Heart right ventricle (tissue), 16 donors: ENCODE measurements around the gene DDX60. TPM values are rescaled to one million over a fixed set of nuclear protein-coding genes. Genes with fewer than 3 reads are reported as not detected.

Source experiments
- ATAC-seq, 8 donors: fragments of 200-7000 bp; cut with Tn5 transposase; one replicate each; pipeline ENCODE4 v1.9.1; 2020; ENCODE audit warnings: mild to moderate bottlenecking in 8 of 8, moderate library complexity in 8 of 8, moderate number of reproducible peaks in 1 of 8
- DNase-seq, 2 donors: peaks; one replicate each; pipeline ENCODE4 v3.0.0-alpha.2; 2020
- H3K27ac ChIP-seq, 10 donors: fragments of 200-600 bp; sonication (generic) in 2 of 10; one replicate each; pipeline versions ENCODE4 v1.5.0 to v1.8.0; 2020 to 2022; ENCODE audit warnings: mild to moderate bottlenecking in 3 of 10
- H3K27me3 ChIP-seq, 7 donors: fragments of 200-600 bp; one replicate each; pipeline ENCODE4 v1.8.0; 2021 to 2022; ENCODE audit warnings: mild to moderate bottlenecking in 2 of 7
- H3K36me3 ChIP-seq, 9 donors: fragments of 200-600 bp; sonication (generic) in 1 of 9; one replicate each; pipeline versions ENCODE4 v1.5.0 to v1.8.0; 2020 to 2022; ENCODE audit warnings: mild to moderate bottlenecking in 2 of 9
- H3K4me1 ChIP-seq, 9 donors: fragments of 200-600 bp; sonication (generic) in 1 of 9; one replicate each; pipeline versions ENCODE4 v1.5.0 to v1.8.0; 2020 to 2022; ENCODE audit warnings: mild to moderate bottlenecking in 4 of 9
- H3K4me3 ChIP-seq, 10 donors: fragments of 200-600 bp; sonication (generic) in 2 of 10; one replicate each; pipeline versions ENCODE4 v1.5.0 to v1.8.0; 2020 to 2022; ENCODE audit warnings: mild to moderate bottlenecking in 7 of 10, moderate library complexity in 2 of 10
- H3K9me3 ChIP-seq, 11 donors: fragments of 200-600 bp in 10 of 11; sonication (generic) in 2 of 11; one replicate each; pipeline versions ENCODE4 v1.5.0 to v1.8.0; 2013 to 2022; ENCODE audit warnings: mild to moderate bottlenecking in 2 of 11, control low read depth in 1 of 11, moderate library complexity in 1 of 11
- CTCF ChIP-seq, 9 donors: fragments of 200-600 bp; sonication (generic) in 2 of 9; IDR thresholded peaks; one replicate each; pipeline versions ENCODE4 v1.5.0 to v1.8.0; 2021 to 2022; ENCODE audit warnings: antibody characterized with exemption in 9 of 9, mild to moderate bottlenecking in 5 of 9, moderate library complexity in 1 of 9
- WGBS, 2 donors: extraction: QIAGEN DNeasy Blood & Tissue Kit; methylation state at CpG; one replicate each; pipeline ENCODE4 v1.1.7; 2013; ENCODE audit warnings: inconsistent platforms in 1 of 2; 5-methylcytosine and 5-hydroxymethylcytosine counted together
- intact Hi-C, 10 donors: fragments of 100-400 bp; cut with DNase I; formaldehyde crosslinking; loops; one replicate each; pipeline versions ENCODE4 v1.11.1 to v1.14.2; 2022
- polyA plus RNA-seq, 2 donors: library from polyadenylated mRNA; stranded (reverse); fragments of 200-250 nt; gene quantifications; one replicate each; pipeline ENCODE4 v1.2.3, GENCODE V29; 2013
- total RNA-seq, 10 donors: library from RNA; stranded (reverse); fragmentation: NEBNext Ultra II Directional in 3 of 10; extraction: Animal tissue kit (Norgen Biotek cat#: 25700) in 3 of 10; gene quantifications; one replicate each; pipeline versions ENCODE4 v1.2.1 to v1.2.4, GENCODE V29; 2021 to 2023
- donor health status: Arrhythmogenic right ventricular cardiomyopathy.
- donor health status: ischemic (EF 13 %, LVEDD 7.1; RV severe dilation, severe dysfunction).
- donor health status: healthy with polysubstance abuse.
- donor health status: DM: no; HTN: yes; CAD: no.
- donor health status: DM: no; HTN: no; CAD: no.
- donor health status: ischemic (EF 25% LVEDD 6.9; RV normal size, moderate dysfunction).
- donor health status: ischemic (EF 25% LVEDD 5.7; RV mildly dilated, moderate dysfunction).
- donor health status: healthy.
- donor health status: DM: yes; HTN: yes; CAD: no.
- donor health status: Ischemic cardiomyopathy.
- donor health status: ischemic (EF 35%, LVEDD 5.7; RV mildly dilated, moderate dysfunction).
- donor health status: nonischemic (EF 11% LVEDD 7.7; RV severe dilation, severe dysfunction).
- donor health status: DM: yes; HTN: yes; CAD: no.
- donor health status: PGD.
- donor health status: ischemic (EF 29% LVEDD 5.4; RV normal size, mild dysfunction).
- donor health status: nonischemic (EF 23%, LVEDD 6.1; RV moderate dilation, normal function).

Gene DDX60
- total and polyA plus RNA-seq, 12 donors = 2.3 to 21.5 (median 7.7) TPM

- Histone ChIP-seq H3K27ac (no peak overlapping the region), H3K4me1 (no peaks in the 10 kb centered on the region), H3K27me3 (no peaks in the 10 kb centered on the region), H3K36me3 (peaks cover 0 to 43% (median 17%) of the 10 kb centered on the region in 9 donors), H3K9me3 (peaks cover 0 to 21% (median 0%) of the 10 kb centered on the region in 11 donors), H3K4me3 (no peak overlapping the region)
- no peak for DNase-seq
- intact Hi-C loops = no loop called here
- WGBS, 2 donors = 85 to 94% methylated on average over 3 of the region's 3 CpGs
- no peak for ATAC-seq
- no peak for TF ChIP-seq CTCF (IDR thresholded peaks at IDR 0.05)
Measured at GRCh38 chr4:168212656-168213055, 105.9 kb downstream of the DDX60 start.

- H3K27ac ChIP-seq = no peak overlapping the region
Measured at GRCh38 chr4:168208957-168209614, 109.5 kb downstream of the DDX60 start.

GRCh38 chr4:168203233-168203911, 115.2 kb downstream of the DDX60 start:
- no peak for ATAC-seq
- Histone ChIP-seq H3K4me1 (no peaks in the 10 kb centered on the region), H3K27me3 (no peaks in the 10 kb centered on the region), H3K27ac (no peak overlapping the region), H3K36me3 (no peaks in the 10 kb centered on the region), H3K4me3 (no peak overlapping the region), H3K9me3 (peaks cover 0 to 33% (median 18%) of the 10 kb centered on the region in 11 donors)
- intact Hi-C loops = no loop called here
- no peak for TF ChIP-seq CTCF (IDR thresholded peaks at IDR 0.05)
- 93 to 94% methylated on average over 4 of the region's 4 CpGs for WGBS, 2 donors
- no peak for DNase-seq

More at GRCh38 chr4:168208957-168209614, 109.5 kb downstream of the DDX60 start:
- Histone ChIP-seq H3K4me3 (no peak overlapping the region), H3K27me3 (no peaks in the 10 kb centered on the region), H3K4me1 (no peaks in the 10 kb centered on the region), H3K36me3 (peaks cover 0 to 8% (median 0%) of the 10 kb centered on the region in 9 donors), H3K9me3 (peaks cover 0 to 18% (median 2%) of the 10 kb centered on the region in 11 donors)
- 95% methylated on average over 3 of the region's 3 CpGs for WGBS, 2 donors
- DNase-seq (no peak), ATAC-seq (no peak)
- TF ChIP-seq CTCF (IDR thresholded peaks at IDR 0.05) = no peak
- intact Hi-C loops = no loop called here

GRCh38 chr4:168200685-168201084, 117.9 kb downstream of the DDX60 start:
- Histone ChIP-seq H3K9me3 (peaks cover 0 to 41% (median 18%) of the 10 kb centered on the region in 11 donors), H3K4me3 (no peak overlapping the region), H3K4me1 (no peaks in the 10 kb centered on the region), H3K36me3 (no peaks in the 10 kb centered on the region), H3K27me3 (no peaks in the 10 kb centered on the region), H3K27ac (no peak overlapping the region)
- TF ChIP-seq CTCF (IDR thresholded peaks at IDR 0.05) = no peak
- no peak for DNase-seq
- no peak for ATAC-seq
- 77 to 83% methylated on average over 3 of the region's 3 CpGs for WGBS, 2 donors
- intact Hi-C loops = no loop called here
